ENCODE data around the gene NTN3.
"Not testable (repeated sequence)": the region's sequence is repeated elsewhere in the genome, so short reads cannot be mapped to it uniquely, and the experiment has no call there.

The NTN3 gene

DNA sequence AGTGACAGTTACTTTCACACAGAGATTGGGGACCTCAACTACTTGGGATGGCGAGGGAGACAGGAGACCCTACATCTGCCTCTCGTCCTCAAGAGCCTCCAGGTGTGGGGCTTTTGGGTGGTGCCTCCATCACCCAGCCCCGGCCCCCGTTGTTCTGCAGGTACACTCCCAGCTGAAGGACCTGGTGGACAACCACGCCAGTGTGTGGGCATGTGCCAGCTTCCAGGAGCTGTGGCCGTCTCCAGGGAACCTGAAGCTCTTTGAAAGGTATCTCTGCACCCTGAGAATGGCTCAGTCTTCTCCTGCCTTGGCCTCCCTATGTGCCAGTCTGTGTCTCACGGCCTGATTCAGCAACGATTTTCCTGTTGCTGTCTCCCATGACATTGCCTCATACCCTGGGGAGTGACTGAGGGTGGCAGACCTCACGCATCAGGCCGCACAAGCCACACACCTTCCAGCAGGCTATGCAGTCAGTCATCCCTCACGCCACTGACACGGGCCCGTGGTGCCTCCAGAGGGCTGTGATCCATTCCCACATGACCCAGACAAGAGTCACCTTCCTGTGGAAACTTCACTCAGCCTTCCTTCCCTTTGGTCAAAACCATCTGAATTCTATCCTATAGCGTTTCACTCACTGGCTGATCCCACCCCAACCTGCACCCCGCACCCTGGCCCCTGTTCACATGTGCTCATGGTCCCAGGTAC lies 38.1 kb upstream of the NTN3 start:
- TF ChIP-seq, protein P1, sequence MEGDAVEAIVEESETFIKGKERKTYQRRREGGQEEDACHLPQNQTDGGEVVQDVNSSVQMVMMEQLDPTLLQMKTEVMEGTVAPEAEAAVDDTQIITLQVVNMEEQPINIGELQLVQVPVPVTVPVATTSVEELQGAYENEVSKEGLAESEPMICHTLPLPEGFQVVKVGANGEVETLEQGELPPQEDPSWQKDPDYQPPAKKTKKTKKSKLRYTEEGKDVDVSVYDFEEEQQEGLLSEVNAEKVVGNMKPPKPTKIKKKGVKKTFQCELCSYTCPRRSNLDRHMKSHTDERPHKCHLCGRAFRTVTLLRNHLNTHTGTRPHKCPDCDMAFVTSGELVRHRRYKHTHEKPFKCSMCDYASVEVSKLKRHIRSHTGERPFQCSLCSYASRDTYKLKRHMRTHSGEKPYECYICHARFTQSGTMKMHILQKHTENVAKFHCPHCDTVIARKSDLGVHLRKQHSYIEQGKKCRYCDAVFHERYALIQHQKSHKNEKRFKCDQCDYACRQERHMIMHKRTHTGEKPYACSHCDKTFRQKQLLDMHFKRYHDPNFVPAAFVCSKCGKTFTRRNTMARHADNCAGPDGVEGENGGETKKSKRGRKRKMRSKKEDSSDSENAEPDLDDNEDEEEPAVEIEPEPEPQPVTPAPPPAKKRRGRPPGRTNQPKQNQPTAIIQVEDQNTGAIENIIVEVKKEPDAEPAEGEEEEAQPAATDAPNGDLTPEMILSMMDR (IDR thresholded peaks at IDR 0.05; ENCODE audit: insufficient read depth, low read depth, low read length, missing control alignments), result no peak
- H3K4me3 ChIP-seq (ENCODE audit: low read depth, low read length), result no peak overlapping the region
- no peak for DNase-seq (ENCODE audit: low read depth)

DNA sequence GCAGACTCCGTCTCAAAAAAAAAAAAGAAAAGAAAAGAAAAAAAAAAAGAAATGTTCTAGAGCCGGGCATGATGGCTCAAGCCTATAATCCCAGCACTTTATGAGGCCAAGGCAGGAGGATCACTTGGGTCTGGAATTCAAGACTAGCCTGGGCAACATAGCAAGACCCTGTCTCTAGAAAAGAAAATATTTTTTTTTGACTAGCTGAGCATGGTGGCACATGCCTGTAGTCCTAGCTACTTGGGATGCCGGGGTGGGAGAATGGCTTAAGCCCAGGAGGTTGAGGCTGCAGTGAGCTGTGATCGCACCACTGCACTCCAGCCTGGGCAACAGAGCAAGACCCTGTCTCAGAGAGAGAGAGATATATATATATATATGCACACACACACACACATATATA lies 35.9 kb upstream of the NTN3 start:
- not testable (repeated sequence) for H3K4me3 ChIP-seq (ENCODE audit: low read depth, low read length); DNase-seq (ENCODE audit: low read depth)

DNA sequence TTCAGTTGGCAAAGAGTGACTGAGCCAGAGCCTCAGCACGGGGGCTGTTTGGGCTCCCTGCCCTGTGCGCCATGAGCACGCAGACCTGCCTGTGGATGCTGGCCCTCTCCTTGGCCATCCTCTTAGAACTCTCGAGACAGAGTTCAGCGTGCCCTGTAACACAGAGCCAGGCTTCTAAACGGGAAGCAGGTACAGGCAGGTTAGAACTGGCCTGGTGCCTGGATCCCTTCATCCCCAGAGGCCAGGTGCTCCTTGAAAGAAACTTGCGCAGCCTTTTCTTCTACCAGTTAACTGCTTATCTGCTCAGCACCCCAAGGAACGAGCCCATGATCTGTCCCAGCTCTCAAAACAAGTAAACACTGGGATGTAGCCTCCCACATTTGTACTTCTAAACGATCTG lies 35.0 kb upstream of the NTN3 start:
- H3K4me3 ChIP-seq (ENCODE audit: low read depth, low read length), result no peak overlapping the region
- TF ChIP-seq, protein P1 (IDR thresholded peaks at IDR 0.05; ENCODE audit: insufficient read depth, low read depth, low read length, missing control alignments), result no peak
- no peak for DNase-seq (ENCODE audit: low read depth)

GRCh38 chr16:2437032-2437790 lies 33.9 kb upstream of the NTN3 start:
- DNase-seq (ENCODE audit: low read depth), result no peak
- H3K4me3 ChIP-seq (ENCODE audit: low read depth, low read length), result no peak overlapping the region
- TF ChIP-seq, protein P1 (IDR thresholded peaks at IDR 0.05; ENCODE audit: insufficient read depth, low read depth, low read length, missing control alignments), result no peak

DNA sequence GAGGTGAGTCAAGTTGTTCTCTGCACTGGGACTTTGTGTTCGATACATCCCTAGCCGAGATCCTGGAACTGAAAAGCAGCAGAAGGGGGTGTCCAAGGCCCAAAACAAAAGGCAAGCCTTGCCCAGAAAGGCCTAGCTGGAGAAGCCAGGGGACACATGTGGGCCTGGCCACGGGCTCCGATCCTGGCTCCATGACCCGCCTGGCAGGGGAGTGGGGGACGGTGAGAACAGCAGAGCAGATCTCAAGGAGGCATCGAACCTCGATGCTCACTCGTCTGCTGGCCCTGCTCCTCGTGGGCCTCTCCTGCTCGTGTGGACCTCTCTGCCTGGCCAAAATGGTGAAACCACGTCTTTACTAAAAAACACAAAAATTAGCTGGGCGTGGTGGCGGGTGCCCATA lies 33.0 kb upstream of the NTN3 start:
- no peak overlapping the region for H3K4me3 ChIP-seq (ENCODE audit: low read depth, low read length)
- TF ChIP-seq, protein P1 (IDR thresholded peaks at IDR 0.05; ENCODE audit: insufficient read depth, low read depth, low read length, missing control alignments), result no peak
- no peak for DNase-seq (ENCODE audit: low read depth)

GRCh38 chr16:2439598-2439997 lies 31.5 kb upstream of the NTN3 start:
- no peak for DNase-seq (ENCODE audit: low read depth)
- H3K4me3 ChIP-seq (ENCODE audit: low read depth, low read length), result no peak overlapping the region
- TF ChIP-seq, protein P1 (IDR thresholded peaks at IDR 0.05; ENCODE audit: insufficient read depth, low read depth, low read length, missing control alignments), result no peak

DNA sequence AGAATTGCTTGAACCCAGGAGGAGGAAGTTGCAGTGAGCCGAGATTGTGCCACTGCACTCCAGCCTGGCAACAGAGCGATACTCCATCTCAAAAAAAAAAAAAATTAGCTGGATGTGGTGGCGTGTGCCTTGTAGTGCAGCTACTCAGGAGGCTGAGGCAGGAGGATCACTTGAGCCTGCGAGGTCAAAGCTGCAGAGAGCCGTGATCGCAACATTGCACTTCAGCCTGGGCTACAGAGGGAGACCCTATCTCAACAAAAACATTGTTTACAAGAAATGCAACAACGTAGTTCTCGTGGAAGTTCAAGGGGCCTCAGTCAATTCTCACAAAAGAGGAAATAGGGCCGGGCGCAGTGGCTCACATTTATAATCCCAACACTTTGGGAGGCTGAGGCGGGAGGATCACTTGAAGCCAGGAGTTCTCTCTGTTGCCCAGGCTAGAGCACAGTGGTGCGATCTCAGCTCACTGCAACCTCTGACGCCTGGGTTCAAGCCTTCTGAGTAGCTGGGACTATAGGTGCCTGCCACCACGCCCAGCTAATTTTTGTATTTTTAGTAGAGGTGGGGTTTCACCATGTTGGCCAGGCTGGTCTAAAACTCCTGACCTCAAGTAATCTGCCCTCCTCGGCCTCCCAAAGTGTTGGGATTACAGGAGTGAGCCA lies 29.8 kb upstream of the NTN3 start:
- not testable (repeated sequence) for DNase-seq (ENCODE audit: low read depth)

More for the DNA sequence above, 29.8 kb upstream of the NTN3 start:
- H3K4me3 ChIP-seq (ENCODE audit: low read depth, low read length), result not testable (repeated sequence)
